Neuronal stem cell (in vitro differentiated cells): ENCODE measurements around the gene LTV1.

Experiments
- DNase-seq: peaks from one replicate; pipeline ENCODE4 v3.0.0-alpha.2; 2013; ENCODE audit warnings: low spot score
- H2AFZ ChIP-seq: one replicate; pipeline ENCODE4 v1.6.1; 2013; ENCODE audit warnings: mild to moderate bottlenecking, low read length, inconsistent platforms
- H2AK5ac ChIP-seq: 2 replicates; pipeline ENCODE4 v1.6.1; 2013; ENCODE audit warnings: low read depth, mild to moderate bottlenecking, inconsistent platforms, low read length, moderate library complexity, mixed read lengths
- H2BK120ac ChIP-seq: 2 replicates; pipeline ENCODE4 v1.6.1; 2013; ENCODE audit warnings: low read depth, mild to moderate bottlenecking, inconsistent platforms, low read length, moderate library complexity, mixed read lengths
- H2BK12ac ChIP-seq: one replicate; pipeline ENCODE4 v1.6.1; 2013; ENCODE audit warnings: low read length, inconsistent platforms
- H2BK15ac ChIP-seq: 2 replicates; pipeline ENCODE4 v1.6.1; 2013; ENCODE audit warnings: mild to moderate bottlenecking, low read length, inconsistent platforms, mixed read lengths
- H2BK5ac ChIP-seq: one replicate; pipeline ENCODE4 v1.6.1; 2013; ENCODE audit warnings: inconsistent platforms, mild to moderate bottlenecking, low read length, moderate library complexity
- H3K14ac ChIP-seq: one replicate; pipeline ENCODE4 v1.6.1; 2013; ENCODE audit warnings: low read length, inconsistent platforms
- H3K18ac ChIP-seq: 2 replicates; pipeline ENCODE4 v1.6.1; 2013; ENCODE audit warnings: low read length, inconsistent platforms
- H3K23ac ChIP-seq: 2 replicates; pipeline ENCODE4 v1.6.1; 2013; ENCODE audit warnings: low read depth, mild to moderate bottlenecking, mixed read lengths, low read length, inconsistent platforms; ENCODE audit not compliant: poor library complexity
- H3K27ac ChIP-seq: replicated peaks from 3 replicates; pipeline ENCODE4 v1.5.1; 2013; ENCODE audit warnings: low read length, inconsistent platforms
- H3K27me3 ChIP-seq, 3 experiments: 2 replicates each; pipeline ENCODE4 v1.6.1; 2013; ENCODE audit warnings: low read length in 3 of 3, mild to moderate bottlenecking in 2 of 3, inconsistent platforms in 1 of 3, low read depth in 1 of 3, mixed read lengths in 1 of 3, moderate library complexity in 1 of 3; ENCODE audit not compliant: control insufficient read depth in 3 of 3, insufficient read depth in 3 of 3
- H3K36me3 ChIP-seq, 2 donors: replicated peaks in 1 of 2; 2 replicates each; pipeline ENCODE4 v1.6.1; 2013; ENCODE audit warnings: low read length in 2 of 2; ENCODE audit not compliant: control insufficient read depth in 2 of 2, insufficient read depth in 2 of 2
- H3K4ac ChIP-seq: 2 replicates; pipeline ENCODE4 v1.6.1; 2013; ENCODE audit warnings: inconsistent platforms, mild to moderate bottlenecking, low read length, moderate library complexity
- H3K4me1 ChIP-seq, 2 donors: 1 replicate in 1 of 2; 2 replicates in 1 of 2; pipeline ENCODE4 v1.6.1; 2013; ENCODE audit warnings: low read length in 2 of 2, low read depth in 1 of 2; ENCODE audit not compliant: control insufficient read depth in 2 of 2, insufficient read depth in 1 of 2
- H3K4me2 ChIP-seq: one replicate; pipeline ENCODE4 v1.6.1; 2013; ENCODE audit warnings: mild to moderate bottlenecking, low read length, inconsistent platforms; ENCODE audit not compliant: insufficient read depth, poor library complexity, severe bottlenecking
- H3K4me3 ChIP-seq, 2 donors: 2 replicates each; pipeline ENCODE4 v1.5.1; 2013; ENCODE audit warnings: low read length in 2 of 2, mild to moderate bottlenecking in 2 of 2, inconsistent platforms in 1 of 2, moderate library complexity in 1 of 2
- H3K79me1 ChIP-seq: one replicate; pipeline ENCODE4 v1.6.1; 2013; ENCODE audit warnings: low read depth, mild to moderate bottlenecking, inconsistent platforms, low read length, moderate library complexity
- H3K9ac ChIP-seq: one replicate; pipeline ENCODE4 v1.6.1; 2013; ENCODE audit warnings: mild to moderate bottlenecking, low read depth, low read length, inconsistent platforms; ENCODE audit not compliant: poor library complexity
- H3K9me3 ChIP-seq, 2 donors: replicated peaks in 1 of 2; 2 replicates each; pipeline versions ENCODE3 to v1.6.1; 2013; ENCODE audit warnings: low read length in 2 of 2, mild to moderate bottlenecking in 2 of 2, inconsistent platforms in 1 of 2, low read depth in 1 of 2, mixed read lengths in 1 of 2, moderate library complexity in 1 of 2; ENCODE audit not compliant: control insufficient read depth in 2 of 2, insufficient read depth in 1 of 2
- H4K8ac ChIP-seq: one replicate; pipeline ENCODE4 v1.6.1; 2013; ENCODE audit warnings: low read depth, mild to moderate bottlenecking, inconsistent platforms, low read length, moderate library complexity
- H4K91ac ChIP-seq: one replicate; pipeline ENCODE4 v1.6.1; 2013; ENCODE audit warnings: low read length, low read depth, mild to moderate bottlenecking, inconsistent platforms; ENCODE audit not compliant: poor library complexity
- WGBS, 2 donors: extraction: QIAGEN DNeasy Blood & Tissue Kit; methylation state at CpG; one replicate each; pipeline ENCODE4 v1.1.7; 2013; ENCODE audit warnings: missing lambda C conversion rate in 2 of 2, mixed read lengths in 1 of 2; ENCODE audit not compliant: insufficient read length in 2 of 2, insufficient replicate concordance in 1 of 2; ENCODE audit errors: extremely low coverage in 2 of 2; 5-methylcytosine and 5-hydroxymethylcytosine counted together

LTV1 gene

DNA sequence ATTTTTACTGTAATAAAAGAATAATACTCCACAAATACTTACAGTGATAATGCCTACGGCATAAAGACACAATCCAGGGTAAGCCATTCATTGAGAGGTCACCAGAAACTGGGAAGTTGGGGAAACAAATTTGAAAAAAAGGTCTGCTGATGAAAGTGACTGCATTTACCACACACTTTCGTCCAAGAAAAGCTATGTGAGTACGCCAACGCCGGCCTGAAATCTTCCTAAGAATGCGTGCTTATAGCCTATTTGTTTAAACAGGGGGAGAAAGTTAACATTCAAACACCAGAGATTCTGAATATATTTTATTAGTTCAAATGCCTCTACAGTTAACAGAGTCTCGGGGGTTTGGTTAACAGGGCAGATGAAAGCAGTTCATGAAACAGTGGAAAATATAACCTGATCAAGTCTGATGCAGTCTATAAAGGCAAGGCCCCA, 657 bp upstream of the LTV1 start:
- no peaks in the 10 kb centered on the region for H3K27me3 ChIP-seq
- H3K9me3 ChIP-seq, result peaks cover 4 to 8% of the 10 kb centered on the region in 2 donors
- no peak overlapping the region for H4K8ac ChIP-seq
- H3K14ac ChIP-seq, result no peak overlapping the region
- H3K4me3 ChIP-seq, result peak overlapping the region; percentile 96 to 99
- no peak overlapping the region for H2BK12ac ChIP-seq
- H2AK5ac ChIP-seq, result no peak overlapping the region
- H3K36me3 ChIP-seq, result peaks cover 12 to 33% of the 10 kb centered on the region in 2 donors
- DNase-seq, result no peak
- WGBS, 2 donors, result no CpG with 5 or more reads among the region's 7 CpGs
- peak overlapping the region; percentile 98 for H3K27ac ChIP-seq
- H4K91ac ChIP-seq, result no peak overlapping the region
- peak overlapping the region; percentile 41 for H2BK5ac ChIP-seq
- peak overlapping the region; percentile 95 for H2AFZ ChIP-seq
- H3K4ac ChIP-seq, result no peak overlapping the region
- H3K23ac ChIP-seq, result no peak overlapping the region
- H3K4me2 ChIP-seq, result peak overlapping the region; percentile 81
- H3K9ac ChIP-seq, result no peak overlapping the region
- H2BK120ac ChIP-seq, result no peak overlapping the region
- no peak overlapping the region for H3K18ac ChIP-seq
- peaks cover 4% of the 10 kb centered on the region in 2 donors for H3K4me1 ChIP-seq
- H3K79me1 ChIP-seq, result peaks cover 4% of the 10 kb centered on the region
- no peak overlapping the region for H2BK15ac ChIP-seq

DNA sequence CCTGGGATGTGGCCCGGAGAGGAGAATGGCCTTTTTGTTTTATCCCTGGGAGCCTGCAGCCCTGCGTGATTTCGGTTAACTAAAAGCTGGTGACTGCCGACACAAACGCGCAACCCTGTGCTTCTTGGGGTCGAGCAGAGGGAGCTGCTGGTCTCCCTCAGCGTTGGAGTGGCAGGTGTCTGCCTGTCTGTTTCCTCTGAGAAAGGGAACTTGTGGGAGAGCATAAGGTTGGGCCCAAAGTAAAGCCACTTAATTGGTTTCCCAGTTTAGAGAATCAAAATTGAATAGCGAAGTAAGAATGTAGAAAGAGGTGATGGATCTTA, 500 bp downstream of the LTV1 start:
- peak overlapping the region; percentile 99 for H3K18ac ChIP-seq
- no peak overlapping the region for H3K27ac ChIP-seq
- H3K14ac ChIP-seq, result no peak overlapping the region
- H3K4me3 ChIP-seq, result peak overlapping the region; percentile 96 to 99
- H4K91ac ChIP-seq, result no peak overlapping the region
- H3K79me1 ChIP-seq, result peaks cover 4% of the 10 kb centered on the region
- peak overlapping the region; percentile 65 for H3K4me2 ChIP-seq
- no peak overlapping the region for H3K23ac ChIP-seq
- H2BK5ac ChIP-seq, result no peak overlapping the region
- no peak overlapping the region for H2BK12ac ChIP-seq
- peaks cover 4% of the 10 kb centered on the region in 2 donors for H3K4me1 ChIP-seq
- peak overlapping the region; percentile 95 for H2AFZ ChIP-seq
- H3K27me3 ChIP-seq, result no peaks in the 10 kb centered on the region
- peak overlapping the region; percentile 4 for H2BK120ac ChIP-seq
- no peak overlapping the region for H3K4ac ChIP-seq
- no peak overlapping the region for H4K8ac ChIP-seq
- H2BK15ac ChIP-seq, result peak overlapping the region; percentile 32
- peak overlapping the region; percentile 15 for H2AK5ac ChIP-seq
- H3K9me3 ChIP-seq, result peaks cover 4 to 8% of the 10 kb centered on the region in 2 donors
- H3K36me3 ChIP-seq, result peaks cover 18 to 44% of the 10 kb centered on the region in 2 donors
- DNase-seq, result no peak
- WGBS, 2 donors, result no CpG with 5 or more reads among the region's 9 CpGs
- H3K9ac ChIP-seq, result peak overlapping the region; percentile 94

DNA sequence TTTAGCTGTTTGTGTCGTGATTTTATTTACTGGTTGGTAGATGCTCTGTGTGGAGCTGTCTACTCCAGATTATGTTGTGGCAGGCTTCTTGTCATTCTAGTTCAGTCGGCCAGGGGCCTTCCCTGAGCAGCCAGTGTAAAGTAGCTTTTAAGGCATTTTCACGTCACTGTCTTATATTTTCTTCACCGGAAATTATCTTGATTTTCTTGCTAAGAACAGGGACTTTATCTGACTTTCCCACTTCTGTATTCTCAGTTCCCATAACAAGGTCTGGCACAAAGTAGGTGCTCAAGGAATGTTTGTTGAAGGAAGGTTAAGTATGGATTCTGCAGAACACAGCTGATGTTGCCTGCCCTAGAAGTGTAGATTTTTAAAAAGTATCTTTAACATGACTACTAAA, 868 bp downstream of the LTV1 start:
- no peak overlapping the region for H3K14ac ChIP-seq
- no peak overlapping the region for H2BK15ac ChIP-seq
- H3K36me3 ChIP-seq, result peaks cover 20 to 48% of the 10 kb centered on the region in 2 donors
- H4K8ac ChIP-seq, result no peak overlapping the region
- no peak overlapping the region for H2AFZ ChIP-seq
- H3K27me3 ChIP-seq, result no peaks in the 10 kb centered on the region
- no peak overlapping the region for H2BK5ac ChIP-seq
- no peak overlapping the region for H3K27ac ChIP-seq
- no peak for DNase-seq
- H2BK120ac ChIP-seq, result no peak overlapping the region
- H3K79me1 ChIP-seq, result peaks cover 4% of the 10 kb centered on the region
- H2AK5ac ChIP-seq, result no peak overlapping the region
- H3K4me3 ChIP-seq, result peak overlapping the region; percentile 96 to 99
- H4K91ac ChIP-seq, result no peak overlapping the region
- no peak overlapping the region for H3K23ac ChIP-seq
- H3K18ac ChIP-seq, result no peak overlapping the region
- H3K9ac ChIP-seq, result no peak overlapping the region
- no peak overlapping the region for H3K4ac ChIP-seq
- WGBS, 2 donors, result no CpG with 5 or more reads among the region's 4 CpGs
- peak overlapping the region; percentile 65 for H3K4me2 ChIP-seq
- peaks cover 4 to 8% of the 10 kb centered on the region in 2 donors for H3K9me3 ChIP-seq
- peaks cover 4% of the 10 kb centered on the region in 2 donors for H3K4me1 ChIP-seq
- H2BK12ac ChIP-seq, result no peak overlapping the region

DNA sequence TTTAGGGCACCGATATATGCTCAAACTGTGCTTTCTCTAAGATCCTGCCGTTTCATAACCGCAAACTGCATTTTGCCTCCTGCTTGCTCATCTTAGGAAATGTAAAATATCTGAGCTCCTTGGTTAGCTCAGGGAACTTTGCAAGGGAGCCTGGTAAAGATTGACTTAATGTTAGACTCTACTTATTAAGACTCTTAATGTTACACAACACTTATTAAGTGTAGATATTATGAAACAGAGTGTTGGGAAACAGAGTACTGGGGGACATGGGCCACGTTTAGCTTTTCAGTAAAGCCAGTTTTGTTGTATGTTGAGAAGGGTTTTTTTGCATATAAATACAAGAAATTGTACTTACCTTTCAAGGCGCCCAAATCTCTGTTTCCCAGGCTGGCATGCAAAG, 1.9 kb downstream of the LTV1 start:
- Histone ChIP-seq H3K27ac (no peak overlapping the region), H3K9ac (no peak overlapping the region), H4K8ac (no peak overlapping the region), H2AFZ (no peak overlapping the region), H3K4me1 (peaks cover 4% of the 10 kb centered on the region in 2 donors), H2BK15ac (no peak overlapping the region), H3K27me3 (no peaks in the 10 kb centered on the region), H3K79me1 (peaks cover 4% of the 10 kb centered on the region), H3K4ac (no peak overlapping the region), H3K14ac (no peak overlapping the region), H3K4me3 (no peak overlapping the region), H2BK5ac (no peak overlapping the region), H3K36me3 (peaks cover 24 to 58% of the 10 kb centered on the region in 2 donors), H3K18ac (no peak overlapping the region), H2BK12ac (no peak overlapping the region), H4K91ac (no peak overlapping the region), H2AK5ac (no peak overlapping the region), H2BK120ac (no peak overlapping the region), H3K23ac (no peak overlapping the region), H3K9me3 (peaks cover 4 to 8% of the 10 kb centered on the region in 2 donors), H3K4me2 (no peak overlapping the region)
- DNase-seq, result no peak
- WGBS, 2 donors, result no CpG with 5 or more reads among the region's 5 CpGs
